Sigmoid colon (tissue), 7 donors: ENCODE measurements around the gene EEF2. TPM values are rescaled to one million over a fixed set of nuclear protein-coding genes. Genes with fewer than 3 reads are reported as not detected.
A peak's percentile ranks its signal among the peaks of the same experiment; 100 is the strongest.

Source experiments
- DNase-seq: peaks from one replicate; pipeline ENCODE4 v3.0.0-alpha.2; 2019
- H3K27ac ChIP-seq, 4 donors: fragments of 200-600 bp; sonication (generic); one replicate each; pipeline ENCODE4 v1.5.1; 2016 to 2019; ENCODE audit warnings: mild to moderate bottlenecking in 1 of 4
- H3K27me3 ChIP-seq, 3 donors: fragments of 200-600 bp; sonication (generic); one replicate each; pipeline ENCODE4 v1.5.1; 2019; ENCODE audit warnings: mild to moderate bottlenecking in 1 of 3
- H3K36me3 ChIP-seq, 4 donors: fragments of 200-600 bp; sonication (generic); one replicate each; pipeline ENCODE4 v1.5.1; 2016 to 2019
- H3K4me1 ChIP-seq, 4 donors: fragments of 200-600 bp; sonication (generic); one replicate each; pipeline ENCODE4 v1.5.1; 2017 to 2019
- H3K4me3 ChIP-seq, 4 donors: fragments of 200-600 bp; sonication (generic); one replicate each; pipeline ENCODE4 v1.5.1; 2017 to 2019; ENCODE audit warnings: mild to moderate bottlenecking in 2 of 4, moderate library complexity in 1 of 4
- H3K9me3 ChIP-seq, 4 donors: fragments of 200-600 bp in 3 of 4; sonication (generic) in 3 of 4; one replicate each; pipeline versions ENCODE4 v1.5.1 to v1.6.1; 2013 to 2019
- CTCF ChIP-seq, 4 experiments: fragments of 450-650 bp in 3 of 4; fragments of 200-600 bp in 1 of 4; IDR thresholded peaks; one replicate each; pipeline ENCODE4 v1.5.1; 2016 to 2019; ENCODE audit warnings: antibody characterized with exemption in 4 of 4, mild to moderate bottlenecking in 3 of 4, moderate library complexity in 2 of 4
- EP300 ChIP-seq, 4 donors: sonication (generic); formaldehyde crosslinking; IDR thresholded peaks; one replicate each; pipeline ENCODE4 v1.6.1; 2017; ENCODE audit warnings: antibody characterized with exemption in 4 of 4
- POLR2A ChIP-seq, 2 donors: fragments of 450-650 bp; IDR thresholded peaks; one replicate each; pipeline ENCODE4 v1.6.1; 2016; ENCODE audit warnings: antibody characterized with exemption in 2 of 2, mild to moderate bottlenecking in 2 of 2, moderate library complexity in 2 of 2
- POLR2AphosphoS5 ChIP-seq, 4 donors: sonication (generic); formaldehyde crosslinking; IDR thresholded peaks; one replicate each; pipeline ENCODE4 v1.6.1; 2017; ENCODE audit warnings: antibody characterized with exemption in 4 of 4
- WGBS, 2 donors: extraction: QIAGEN DNeasy Blood & Tissue Kit; methylation state at CpG; one replicate each; pipeline ENCODE4 v1.1.7; 2013; 5-methylcytosine and 5-hydroxymethylcytosine counted together
- intact Hi-C: fragments of 100-400 bp; cut with DNase I; formaldehyde crosslinking; loops from one replicate; pipeline ENCODE4 v1.15.1; 2023
- polyA plus RNA-seq, 3 donors: library from polyadenylated mRNA; stranded (reverse); fragments of 200-250 nt; gene quantifications; one replicate each; pipeline ENCODE4 v1.2.3, GENCODE V29; 2013
- total RNA-seq, 4 donors: library from RNA; depleted of rRNA; stranded (reverse); fragments of >200 nt; gene quantifications; one replicate each; pipeline ENCODE4 v1.1.0, GENCODE V29; 2016
- donor health status: healthy with polysubstance abuse.
- donor health status: Bipolar disorder and iron deficiency.
- donor health status: healthy.

EEF2 gene
- total and polyA plus RNA-seq, 7 donors = 906 to 2,448 (median 1,842) TPM

- TF ChIP-seq CTCF (IDR thresholded peaks at IDR 0.05) (no peak), POLR2AphosphoS5 (IDR thresholded peaks at IDR 0.05) (no peak), POLR2A (IDR thresholded peaks at IDR 0.05) (no peak), EP300 (IDR thresholded peaks at IDR 0.05) (no peak)
- Histone ChIP-seq H3K4me1 (no peaks in the 10 kb centered on the region), H3K36me3 (no peaks in the 10 kb centered on the region), H3K27ac (no peak overlapping the region), H3K9me3 (no peaks in the 10 kb centered on the region), H3K27me3 (no peaks in the 10 kb centered on the region), H3K4me3 (no peak overlapping the region)
- no peak for DNase-seq
- intact Hi-C loops = no loop called here
- WGBS, 2 donors = 90 to 91% methylated on average over 6 of the region's 6 CpGs
Observed at GRCh38 chr19:3995607-3996006, 10.3 kb upstream of the EEF2 start.

GRCh38 chr19:3990815-3991117, 5.5 kb upstream of the EEF2 start:
- Histone ChIP-seq H3K4me3 (no peak overlapping the region), H3K27me3 (no peaks in the 10 kb centered on the region), H3K27ac (no peak overlapping the region), H3K4me1 (peaks cover 0 to 25% (median 19%) of the 10 kb centered on the region in 4 donors), H3K9me3 (no peaks in the 10 kb centered on the region), H3K36me3 (no peaks in the 10 kb centered on the region)
- TF ChIP-seq POLR2A (IDR thresholded peaks at IDR 0.05) (no peak), EP300 (IDR thresholded peaks at IDR 0.05) (no peak), POLR2AphosphoS5 (IDR thresholded peaks at IDR 0.05) (no peak), CTCF (IDR thresholded peaks at IDR 0.05) (no peak)
- DNase-seq = no peak
- intact Hi-C loops = loop anchor here (2.0 kb wide), 1 partner anchor 16 kb away; the partner anchor contains the start of gene PIAS4
- 76 to 84% methylated on average over 3 of the region's 3 CpGs for WGBS, 2 donors

- Histone ChIP-seq H3K27ac (peak overlapping the region in 3 of 4 donors; percentile 92 to 96 (median 92)), H3K9me3 (no peaks in the 10 kb centered on the region), H3K36me3 (peaks cover 14 to 16% (median 15%) of the 10 kb centered on the region in 4 donors), H3K4me3 (peak overlapping the region in 2 of 4 donors; percentile 11 to 81), H3K4me1 (peaks cover 0 to 44% (median 42%) of the 10 kb centered on the region in 4 donors), H3K27me3 (no peaks in the 10 kb centered on the region)
- intact Hi-C loops = loop anchor here (2.0 to 10.0 kb wide), 6 partner anchors 80 to 527 kb away; partner anchors contain the start of genes ANKRD24, MAP2K2, PLIN4 and SIRT6
- 5 to 9% methylated on average over 30 of the region's 30 CpGs for WGBS, 2 donors
- DNase-seq = peak; percentile 92
- TF ChIP-seq POLR2AphosphoS5 (IDR thresholded peaks at IDR 0.05) (no peak), CTCF (IDR thresholded peaks at IDR 0.05) (peak; percentile 48 to 84 (median 65))
Observed at GRCh38 chr19:3987619-3988371, 2.5 kb upstream of the EEF2 start.

- DNase-seq = no peak
- H3K4me1 ChIP-seq = peaks cover 0 to 56% (median 49%) of the 10 kb centered on the region in 4 donors
- peak overlapping the region in 3 of 4 donors; percentile 70 to 84 (median 81) for H3K4me3 ChIP-seq
- H3K27me3 ChIP-seq = no peaks in the 10 kb centered on the region
- peaks cover 27 to 30% (median 29%) of the 10 kb centered on the region in 4 donors for H3K36me3 ChIP-seq
- no peaks in the 10 kb centered on the region for H3K9me3 ChIP-seq
- intact Hi-C loops = loop anchor here (2.0 to 10.0 kb wide), 6 partner anchors 81 to 528 kb away; partner anchors contain the start of genes ANKRD24, MAP2K2, PLIN4 and SIRT6
- peak overlapping the region; percentile 92 to 96 (median 94) for H3K27ac ChIP-seq
- no peak for TF ChIP-seq EP300 (IDR thresholded peaks at IDR 0.05)
- TF ChIP-seq POLR2A (IDR thresholded peaks at IDR 0.05) = no peak
- peak; percentile 57 to 74 (median 66) for TF ChIP-seq CTCF (IDR thresholded peaks at IDR 0.05)
- TF ChIP-seq POLR2AphosphoS5 (IDR thresholded peaks at IDR 0.05) = peak in 3 of 4 donors; percentile 49 to 64 (median 61)
- 2 to 3% methylated on average over 21 of the region's 21 CpGs for WGBS, 2 donors
Observed at GRCh38 chr19:3986260-3987041, 1.2 kb upstream of the EEF2 start.
